GM19438 (cell line): ENCODE measurements around the gene PODNL1.
A peak's percentile ranks its signal among the peaks of the same experiment; 100 is the strongest.
"Not testable (repeated sequence)": the region's sequence is repeated elsewhere in the genome, so short reads cannot be mapped to it uniquely, and the experiment has no call there.

ENCODE experiments used
- ATAC-seq: cut with Tn5 transposase; IDR thresholded peaks from one replicate; pipeline ENCODE4 v1.9.1; 2021; ENCODE audit warnings: low read depth; ENCODE audit not compliant: unreplicated experiment

PODNL1 gene

DNA sequence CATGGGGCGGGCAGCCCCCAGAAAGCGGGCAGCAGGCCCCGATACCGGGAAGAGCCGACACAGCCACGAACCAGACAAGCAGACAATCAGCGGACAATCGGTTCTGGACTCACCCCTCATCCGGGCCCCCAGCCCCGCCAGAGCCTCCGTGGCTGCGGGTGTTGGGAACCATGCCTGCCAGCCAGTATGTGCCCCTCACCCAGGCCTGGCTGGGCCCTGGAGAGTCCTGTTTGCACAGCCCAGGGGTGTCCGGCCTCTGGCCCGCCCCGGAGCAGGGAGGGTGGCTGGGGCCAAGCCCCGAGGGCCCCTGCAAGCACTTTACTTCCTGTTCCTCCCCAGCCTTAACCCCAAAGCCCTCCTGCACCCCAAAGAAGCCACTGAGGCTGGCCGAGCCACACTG lies 7.8 kb downstream of the PODNL1 start:
- ATAC-seq: no peak

DNA sequence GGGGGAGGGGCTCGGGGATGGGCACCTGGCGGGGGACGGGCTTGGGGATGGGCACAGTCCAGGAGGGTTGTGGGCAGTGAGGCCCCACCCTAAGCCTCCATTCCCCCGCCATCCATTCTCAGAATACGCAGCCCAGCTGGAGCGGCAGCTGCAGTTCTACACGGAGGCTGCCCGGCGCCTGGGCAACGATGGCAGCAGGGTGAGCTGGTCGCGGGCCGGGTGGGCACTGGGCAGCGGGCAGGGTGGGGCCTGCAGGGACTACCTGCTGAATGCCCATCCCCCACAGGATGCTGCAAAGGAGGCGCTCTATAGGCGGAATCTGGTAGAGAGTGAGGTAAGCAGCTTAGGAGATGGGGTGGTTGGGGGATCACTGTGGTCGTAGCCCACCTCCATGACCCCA lies 8.3 kb downstream of the PODNL1 start:
- ATAC-seq: no peak

DNA sequence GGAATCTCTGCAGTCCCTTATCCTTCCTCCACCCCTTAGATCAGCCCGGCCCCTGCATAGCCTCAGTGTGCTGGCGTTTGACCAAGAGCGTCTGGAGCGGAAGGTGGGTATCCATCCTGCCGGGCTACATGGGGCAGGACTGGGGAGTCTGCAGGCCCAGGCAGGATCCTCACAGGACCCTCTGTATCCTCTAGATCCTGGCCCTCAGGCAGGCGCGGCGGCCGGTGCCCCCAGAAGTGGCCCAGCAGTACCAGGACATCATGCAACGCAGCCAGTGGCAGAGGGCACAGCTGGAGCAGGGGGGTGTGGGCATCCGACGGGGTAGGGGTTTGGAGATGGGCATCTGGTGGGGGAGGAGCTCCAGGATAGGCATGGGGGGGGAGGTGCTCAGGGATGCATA lies 8.9 kb downstream of the PODNL1 start:
- ATAC-seq: no peak

DNA sequence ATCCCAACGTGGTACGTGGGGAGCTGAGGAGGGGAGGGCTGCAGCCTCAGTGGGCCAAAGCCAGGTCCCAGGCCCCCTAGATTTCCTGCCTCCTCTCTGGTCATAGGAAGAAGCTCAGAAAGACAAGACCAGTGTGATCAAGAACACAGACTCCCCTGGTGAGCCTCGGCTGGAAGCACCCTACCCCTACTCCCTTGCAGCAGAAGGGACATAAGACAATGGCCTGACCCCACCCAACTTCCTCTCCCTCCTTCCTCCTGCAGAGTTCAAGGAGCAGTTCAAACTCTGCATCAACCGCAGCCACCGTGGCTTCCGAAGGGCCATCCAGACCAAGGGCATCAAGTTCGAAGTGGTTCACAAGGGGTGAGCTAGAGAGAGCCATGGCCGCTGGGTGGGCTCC lies 11.5 kb downstream of the PODNL1 start:
- ATAC-seq: no peak

DNA sequence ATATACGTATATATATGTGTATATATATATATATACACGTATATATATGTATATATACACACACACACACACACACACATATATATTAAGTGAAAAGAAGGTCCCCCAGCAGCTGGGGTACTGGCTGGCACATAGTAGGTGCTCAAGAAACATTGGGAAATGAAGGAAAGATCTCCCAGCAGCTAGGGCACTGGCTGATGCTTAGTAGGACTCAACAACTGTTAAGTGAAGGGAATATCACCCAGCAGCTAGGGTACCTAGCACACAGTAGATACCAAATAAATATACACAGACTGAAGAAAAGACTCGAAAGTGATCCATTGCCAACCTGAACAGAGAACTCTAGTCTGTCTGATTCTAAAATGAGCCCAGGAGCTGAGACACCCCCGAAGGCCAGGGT lies 12.2 kb downstream of the PODNL1 start:
- ATAC-seq: no peak

DNA sequence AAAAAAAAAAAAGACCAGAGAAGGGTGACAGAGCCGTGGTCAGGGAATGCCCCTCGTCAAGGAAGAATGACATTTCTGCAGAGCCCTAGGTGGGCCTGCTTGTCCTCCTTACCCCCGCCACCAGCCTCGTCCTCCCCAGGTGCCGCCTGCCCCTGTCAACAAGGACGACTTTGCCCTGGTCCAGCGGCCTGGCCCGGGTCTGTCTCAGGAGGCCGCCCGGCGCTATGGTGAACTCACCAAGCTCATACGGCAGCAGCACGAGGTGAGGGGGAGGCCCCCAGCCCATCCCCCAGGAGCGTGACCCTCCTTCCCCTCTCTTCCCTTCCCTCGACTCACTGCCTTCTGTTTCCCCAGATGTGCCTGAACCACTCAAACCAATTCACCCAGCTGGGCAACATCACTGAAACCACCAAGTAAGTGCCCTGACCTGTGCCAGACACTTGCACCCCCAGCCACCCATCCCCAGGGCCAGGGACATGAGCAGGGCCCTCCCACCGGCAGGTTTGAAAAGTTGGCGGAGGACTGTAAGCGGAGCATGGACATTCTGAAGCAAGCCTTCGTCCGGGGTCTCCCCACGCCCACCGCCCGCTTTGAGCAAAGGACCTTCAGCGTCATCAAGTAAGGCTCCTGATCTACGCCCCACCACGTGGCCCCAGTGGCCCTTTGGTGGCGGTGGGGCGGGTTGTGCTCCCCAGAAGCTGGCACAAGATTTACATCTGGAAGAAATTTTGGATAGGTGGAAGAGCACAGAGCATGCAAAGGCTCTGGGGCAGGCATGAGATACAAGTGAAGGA lies 14.8 kb downstream of the PODNL1 start:
- ATAC-seq: no peak

DNA sequence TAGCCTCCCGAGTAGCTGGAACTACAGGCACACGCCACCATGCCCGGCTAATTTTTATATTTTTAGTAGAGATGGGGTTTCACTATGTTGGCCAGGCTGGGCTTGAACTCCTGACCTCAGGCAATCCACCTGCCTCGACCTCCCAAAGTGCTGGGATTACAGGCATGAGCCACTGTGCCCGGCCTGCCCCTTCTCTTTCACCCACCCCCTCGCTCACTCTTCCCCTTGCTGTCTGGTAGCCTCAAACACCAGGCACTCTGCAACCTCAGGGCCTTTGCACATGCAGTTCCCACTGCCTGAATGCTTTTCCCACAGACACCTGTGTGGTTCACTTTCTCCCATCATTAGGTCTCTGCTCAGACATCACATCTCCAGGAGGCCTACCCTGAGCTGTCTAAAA lies 16.1 kb downstream of the PODNL1 start:
- ATAC-seq: not testable (repeated sequence)

DNA sequence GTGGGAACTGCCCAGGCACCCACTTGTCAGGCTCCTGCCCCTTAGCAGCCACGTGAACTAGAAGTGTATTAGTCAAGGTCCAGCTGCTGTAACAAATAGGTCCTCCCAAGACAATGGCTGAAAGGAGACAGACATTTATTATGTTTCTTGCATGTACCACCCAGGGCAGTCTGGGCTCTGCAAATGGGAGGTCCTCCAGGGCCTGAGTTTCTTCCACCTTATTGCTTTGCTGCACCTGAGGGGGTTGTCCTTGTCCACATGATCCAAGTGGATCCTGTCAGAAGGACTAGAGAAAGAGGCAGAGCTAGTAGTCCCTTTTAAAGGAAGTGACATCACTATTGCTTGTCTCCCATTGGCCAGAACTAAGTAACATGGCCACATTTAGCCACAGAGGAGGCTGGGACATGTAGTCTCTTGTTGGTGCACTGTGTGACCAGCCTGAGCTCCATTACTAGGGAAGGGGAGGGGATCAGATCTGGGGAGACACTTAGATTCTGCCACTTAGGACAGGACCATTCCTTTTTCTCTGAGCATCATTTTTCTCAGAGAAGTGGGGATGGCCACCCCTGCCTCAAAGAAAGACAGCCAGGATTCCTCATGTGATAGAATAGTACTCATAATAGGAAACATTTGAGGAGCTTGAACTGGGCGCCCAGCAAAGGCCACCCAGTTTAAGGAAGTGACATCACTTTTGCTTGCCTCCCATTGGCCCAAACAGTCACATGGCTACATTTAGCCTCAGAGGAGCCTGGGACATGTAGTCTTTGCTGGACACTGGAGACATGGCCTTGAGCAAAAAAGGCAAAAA lies 17.1 kb downstream of the PODNL1 start:
- no peak for ATAC-seq

DNA sequence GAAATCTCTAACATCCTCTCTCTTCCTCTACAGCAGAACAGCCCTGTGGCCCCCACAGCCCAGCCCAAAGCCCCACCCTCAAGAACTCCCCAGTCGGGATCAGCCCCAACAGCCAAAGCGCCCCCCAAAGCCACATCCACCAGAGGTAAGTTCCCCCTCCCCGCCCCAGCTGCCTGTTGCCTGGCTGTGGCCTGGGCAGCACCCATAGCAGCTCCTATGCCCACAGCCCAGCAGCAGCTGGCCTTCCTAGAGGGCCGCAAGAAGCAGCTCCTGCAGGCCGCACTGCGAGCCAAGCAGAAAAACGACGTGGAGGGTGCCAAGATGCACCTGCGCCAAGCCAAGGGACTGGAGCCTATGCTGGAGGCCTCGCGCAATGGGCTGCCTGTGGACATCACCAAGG lies 17.7 kb downstream of the PODNL1 start:
- ATAC-seq: no peak

DNA sequence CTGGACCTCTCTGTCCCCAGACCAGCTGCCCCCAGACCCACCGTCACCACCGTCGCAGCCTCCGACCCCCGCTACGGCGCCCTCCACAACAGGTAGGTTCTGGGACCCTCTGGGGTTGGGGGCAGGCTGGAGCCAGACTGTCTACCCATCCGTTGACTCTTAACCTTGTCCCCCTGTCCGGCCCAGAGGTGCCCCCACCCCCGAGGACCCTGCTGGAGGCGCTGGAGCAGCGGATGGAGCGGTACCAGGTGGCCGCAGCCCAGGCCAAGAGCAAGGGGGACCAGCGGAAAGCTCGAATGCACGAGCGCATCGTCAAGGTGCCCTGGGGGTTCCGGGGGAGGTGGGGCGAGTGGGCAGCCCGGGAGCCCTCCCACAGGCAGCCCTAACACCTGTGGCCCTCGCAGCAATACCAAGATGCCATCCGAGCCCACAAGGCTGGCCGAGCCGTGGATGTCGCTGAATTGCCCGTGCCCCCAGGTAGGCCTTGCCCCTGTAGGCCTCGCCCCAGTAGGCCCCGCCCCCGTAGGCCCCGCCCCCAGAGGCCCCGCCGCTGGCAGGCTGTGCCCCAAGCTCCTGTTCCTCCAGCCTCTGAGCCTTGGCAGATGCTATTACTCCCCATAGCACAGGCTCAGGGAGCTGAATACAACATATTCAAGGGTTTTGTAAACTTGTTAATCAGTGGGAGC lies 19.3 kb downstream of the PODNL1 start:
- ATAC-seq: no peak

DNA sequence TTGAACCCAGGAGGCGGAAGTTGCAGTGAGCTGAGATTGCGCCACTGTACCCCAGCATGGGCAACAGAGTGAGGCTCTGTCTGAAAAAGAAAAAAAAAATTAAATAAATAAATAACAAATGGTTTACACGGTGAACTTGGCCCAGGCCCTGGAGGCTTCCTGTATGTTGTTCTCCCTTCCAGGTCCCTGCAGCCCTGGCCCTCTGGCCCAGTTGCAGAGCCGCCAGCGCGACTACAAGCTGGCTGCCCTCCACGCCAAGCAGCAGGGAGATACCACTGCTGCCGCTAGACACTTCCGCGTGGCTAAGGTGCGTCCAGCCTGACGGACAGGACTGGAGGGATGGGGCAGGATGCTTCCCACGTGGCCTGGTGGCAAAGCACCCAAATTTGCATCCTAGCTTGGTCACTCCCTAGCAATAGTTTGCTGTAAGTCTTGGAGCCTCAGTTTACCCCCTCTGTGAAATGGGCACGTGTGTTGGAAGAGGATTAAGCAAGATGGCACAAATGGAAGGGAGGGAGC lies 20.3 kb downstream of the PODNL1 start:
- ATAC-seq: no peak

DNA sequence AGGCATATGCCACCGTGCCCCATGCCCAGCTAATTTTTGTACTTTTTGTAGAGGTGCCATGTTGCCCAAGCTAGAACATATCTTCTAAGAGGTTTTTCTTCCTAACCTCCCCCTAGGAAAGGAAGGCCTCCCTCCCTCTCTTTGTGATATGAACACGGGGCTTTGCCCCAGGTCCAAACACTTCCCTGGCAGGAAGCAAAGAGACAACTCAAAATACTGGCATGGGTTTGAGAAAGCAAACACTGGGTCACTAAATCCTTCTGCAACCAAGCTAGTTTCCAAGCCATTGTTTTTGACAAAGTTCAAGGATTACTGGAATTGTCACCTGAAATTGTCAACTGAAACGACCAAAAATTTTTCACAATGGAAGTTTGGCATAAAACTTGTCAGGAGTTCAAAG lies 23.4 kb downstream of the PODNL1 start:
- no peak for ATAC-seq

DNA sequence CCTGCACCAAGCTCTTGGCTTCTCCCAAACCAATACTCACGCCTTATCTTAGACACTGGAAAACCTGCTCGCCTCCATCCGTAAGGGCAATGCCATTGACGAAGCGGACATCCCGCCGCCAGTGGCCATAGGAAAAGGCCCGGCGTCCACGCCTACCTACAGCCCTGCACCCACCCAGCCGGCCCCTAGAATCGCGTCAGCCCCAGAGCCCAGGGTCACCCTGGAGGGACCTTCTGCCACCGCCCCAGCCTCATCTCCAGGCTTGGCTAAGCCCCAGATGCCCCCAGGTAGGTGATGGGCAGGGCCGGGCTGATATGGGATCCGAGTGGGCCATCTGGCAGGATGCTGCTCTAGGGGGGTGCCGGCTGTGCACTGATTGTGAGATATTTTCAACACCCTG lies 24.9 kb downstream of the PODNL1 start:
- no peak for ATAC-seq

DNA sequence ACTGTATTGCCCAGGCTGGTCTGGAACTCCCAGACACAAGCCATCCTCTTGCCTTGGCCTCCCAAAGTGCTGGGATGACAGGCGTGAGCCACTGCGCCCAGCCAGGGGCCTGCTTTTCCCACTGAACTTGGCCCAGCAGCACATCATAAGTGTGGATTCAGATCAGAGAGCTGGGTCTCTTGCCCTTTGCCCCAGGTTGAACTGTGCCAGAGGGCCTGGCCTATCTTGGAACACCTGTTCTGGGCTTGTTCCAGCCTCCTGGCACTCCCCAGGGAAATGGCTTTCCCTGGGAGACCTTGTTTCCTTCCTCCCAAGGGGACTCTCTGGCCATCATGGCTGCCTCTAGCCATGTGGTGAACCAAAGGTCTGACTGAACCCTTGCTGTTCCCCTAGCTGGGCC lies 28.8 kb downstream of the PODNL1 start:
- no peak for ATAC-seq

DNA sequence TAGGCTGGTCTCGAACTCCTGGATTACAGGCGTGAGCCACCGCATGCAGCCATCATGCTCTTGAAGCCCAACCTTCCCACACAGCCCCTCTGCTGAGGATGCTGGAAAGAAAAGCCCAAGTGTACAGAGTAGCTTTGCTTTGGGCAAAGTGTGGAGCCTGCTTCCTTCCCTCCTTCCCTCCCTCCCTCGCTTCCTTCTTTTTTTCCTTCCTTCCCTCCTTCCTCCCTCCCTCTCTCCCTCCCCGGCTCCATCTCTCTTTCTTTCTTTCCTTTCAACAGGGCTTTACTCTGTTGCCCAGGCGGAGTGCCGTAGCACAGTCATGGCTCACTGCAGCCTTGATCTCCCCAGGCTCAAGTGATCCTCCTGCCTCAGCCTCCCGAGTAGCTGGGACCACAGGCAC lies 29.5 kb downstream of the PODNL1 start:
- ATAC-seq: no peak

DNA sequence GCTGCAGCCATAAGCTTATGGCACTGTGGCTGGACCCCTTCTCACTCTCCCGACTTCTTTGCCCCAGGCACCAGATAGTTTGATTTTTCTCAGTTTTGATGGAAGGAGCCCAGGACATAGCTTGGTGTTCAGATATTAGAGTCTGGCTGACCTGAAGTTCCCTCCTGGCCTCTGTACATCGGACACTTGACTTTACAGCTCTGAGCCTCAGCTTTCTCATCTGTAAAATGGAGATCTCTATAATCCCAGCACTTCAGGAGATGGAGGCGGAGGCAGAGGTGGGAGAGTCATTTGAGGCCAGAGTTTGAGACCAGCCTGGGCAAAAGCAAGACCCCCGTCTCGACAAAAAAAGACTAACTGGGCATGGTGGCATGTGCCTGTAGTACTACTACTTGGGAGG lies 31.3 kb downstream of the PODNL1 start:
- ATAC-seq: no peak

DNA sequence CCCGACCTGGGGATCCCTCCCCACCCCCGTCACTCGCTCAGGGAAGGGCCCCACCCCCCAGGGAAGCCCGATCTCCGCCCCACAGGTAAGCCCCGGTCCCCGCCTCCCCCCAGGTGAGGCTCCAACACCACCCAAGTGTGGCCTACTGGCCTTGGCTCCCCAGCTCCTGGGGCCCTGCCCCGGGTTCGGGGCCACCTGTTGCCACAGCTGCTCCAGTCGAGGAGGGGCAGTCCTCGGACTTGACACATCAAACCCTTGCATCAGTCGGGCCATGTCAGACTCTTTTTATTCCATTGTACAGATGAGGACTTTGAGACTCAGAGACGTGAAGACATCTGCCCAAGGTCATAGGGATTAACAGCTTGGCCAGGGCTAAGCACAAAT lies 31.7 kb downstream of the PODNL1 start:
- no peak for ATAC-seq

DNA sequence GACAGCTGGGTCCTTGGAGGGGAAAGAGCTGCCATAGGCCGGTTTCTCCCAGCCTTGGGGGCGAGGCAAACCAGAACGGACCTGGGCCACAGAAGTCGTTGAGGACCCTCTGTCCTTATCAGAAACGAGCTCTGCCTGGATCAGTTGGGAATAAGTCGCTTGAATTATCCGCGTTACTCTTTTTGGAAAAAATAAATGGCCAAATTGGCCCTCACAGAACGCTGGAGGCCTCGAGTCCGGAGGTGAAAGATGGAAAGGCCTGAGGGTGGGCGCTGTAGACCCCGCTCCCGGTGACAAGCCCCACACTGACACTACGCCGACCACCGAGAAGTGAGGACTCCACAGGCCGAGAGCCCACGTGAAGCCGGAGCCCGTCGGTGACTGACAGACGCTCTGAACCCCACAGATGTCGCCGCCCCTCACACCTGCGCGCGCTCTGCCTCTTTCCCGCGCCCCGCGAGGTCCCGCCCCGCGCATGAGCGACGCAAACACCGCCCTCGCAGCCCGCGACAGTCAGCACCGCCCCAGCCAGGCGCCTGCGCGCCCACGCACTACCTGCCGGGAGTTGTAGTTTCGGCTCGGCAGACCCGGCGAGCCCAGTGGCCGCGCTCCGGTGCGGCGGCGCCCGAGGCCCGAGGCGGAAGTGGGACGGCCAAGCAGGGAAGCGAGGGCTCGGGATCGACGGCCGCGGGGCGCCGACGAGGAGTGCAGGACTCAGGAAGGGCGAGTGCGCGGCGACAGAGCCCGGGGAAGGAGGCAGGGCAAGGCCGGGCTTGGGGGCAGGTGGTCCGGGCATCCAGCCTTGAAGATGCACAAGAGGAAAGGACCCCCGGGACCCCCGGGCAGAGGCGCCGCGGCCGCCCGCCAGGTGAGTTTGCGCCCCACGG lies 32.3 kb downstream of the PODNL1 start, which contains the start of the genes BRME1 and CC2D1A:
Gene BRME1 (minus strand): TSS at position 484 of the 887 bp plus-strand sequence. CDS start 1,225 bp downstream, outside the sequence.
Gene CC2D1A (plus strand): TSS at position 568 of the 887 bp plus-strand sequence. CDS start 241 bp downstream, at position 809.
- ATAC-seq: peak; percentile 89

DNA sequence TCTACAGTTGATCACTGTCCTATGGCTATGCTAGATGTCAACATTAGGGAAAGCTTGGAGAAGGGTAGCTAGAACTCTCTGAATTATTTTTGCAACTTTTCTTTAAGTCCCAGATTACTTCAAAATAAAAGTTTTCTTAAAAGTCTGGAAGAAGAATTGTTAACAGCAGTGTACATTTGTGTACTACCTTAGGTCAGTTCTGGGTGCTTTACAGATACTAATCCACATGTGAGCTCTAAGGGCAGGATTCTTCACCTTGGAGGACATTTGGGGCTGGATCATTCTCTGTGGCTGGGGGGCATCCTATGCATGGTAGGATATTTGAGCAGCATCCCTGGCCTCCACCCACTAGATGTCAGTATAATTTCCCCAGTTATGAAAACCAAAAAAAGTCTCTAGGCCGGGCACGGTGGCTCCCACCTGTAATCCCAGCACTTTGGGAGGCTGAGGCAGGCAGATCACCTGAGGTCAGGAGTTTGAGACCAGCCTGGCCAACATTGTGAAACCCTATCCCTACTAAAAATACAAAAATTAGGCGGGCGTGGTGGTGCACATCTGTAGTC lies 35.1 kb downstream of the PODNL1 start:
- ATAC-seq: no peak
